Glutamatergic neuron (in vitro differentiated cells): ENCODE results near the gene PICK1. TPM values are rescaled to one million over a fixed set of nuclear protein-coding genes. Genes with fewer than 3 reads are reported as not detected.

Experiments used
- DNase-seq: peaks from one replicate; pipeline ENCODE4 v3.0.0; 2022
- H3K27ac Mint-ChIP-seq: one replicate; pipeline ENCODE4 v1.8.0; 2020; ENCODE audit warnings: mild to moderate bottlenecking, mixed read lengths, inconsistent platforms; ENCODE audit not compliant: unreplicated experiment
- H3K27me3 Mint-ChIP-seq: one replicate; pipeline ENCODE4 v1.8.0; 2020; ENCODE audit warnings: mild to moderate bottlenecking, moderate library complexity, mixed read lengths, inconsistent platforms; ENCODE audit not compliant: unreplicated experiment
- H3K36me3 Mint-ChIP-seq: one replicate; pipeline ENCODE4 v1.8.0; 2020; ENCODE audit warnings: mild to moderate bottlenecking, mixed read lengths, inconsistent platforms; ENCODE audit not compliant: unreplicated experiment
- H3K4me1 Mint-ChIP-seq: one replicate; pipeline ENCODE4 v1.8.0; 2020; ENCODE audit warnings: mild to moderate bottlenecking, low read depth, mixed read lengths, inconsistent platforms; ENCODE audit not compliant: unreplicated experiment
- H3K4me3 Mint-ChIP-seq: one replicate; pipeline ENCODE4 v1.8.0; 2020; ENCODE audit warnings: mild to moderate bottlenecking, mixed read lengths, inconsistent platforms; ENCODE audit not compliant: unreplicated experiment
- H3K9me3 Mint-ChIP-seq: one replicate; pipeline ENCODE4 v1.8.0; 2020; ENCODE audit warnings: mild to moderate bottlenecking, moderate library complexity, mixed read lengths, inconsistent platforms; ENCODE audit not compliant: unreplicated experiment
- CTCF ChIP-seq: fragments of 200-600 bp; sonication (generic); IDR thresholded peaks from one replicate; pipeline ENCODE4 v1.5.0; 2021; ENCODE audit not compliant: partially characterized antibody, unreplicated experiment
- total RNA-seq: library from RNA; stranded (reverse); fragmentation: NEBNext Ultra II Directional; extraction: Animal tissue kit (Norgen Biotek cat#: 25700); gene quantifications from one replicate; pipeline ENCODE4 v1.2.1, GENCODE V29; 2021; ENCODE audit not compliant: unreplicated experiment

The PICK1 gene
- total RNA-seq, 1 donor from 2014 or later = 44.8 TPM

- no peaks in the 10 kb centered on the region for H3K4me1 Mint-ChIP-seq
- H3K27ac Mint-ChIP-seq = no peak overlapping the region
- DNase-seq = no peak
- H3K36me3 Mint-ChIP-seq = no peaks in the 10 kb centered on the region
- no peak overlapping the region for H3K4me3 Mint-ChIP-seq
- peaks cover 3% of the 10 kb centered on the region for H3K27me3 Mint-ChIP-seq
- peaks cover 3% of the 10 kb centered on the region for H3K9me3 Mint-ChIP-seq
- TF ChIP-seq CTCF = no peak
Observed at GRCh38 chr22:38046070-38046748, 11.0 kb upstream of the PICK1 start.

- Mint-ChIP-seq H3K27ac (no peak overlapping the region), H3K27me3 (no peaks in the 10 kb centered on the region), H3K9me3 (no peaks in the 10 kb centered on the region), H3K36me3 (no peaks in the 10 kb centered on the region), H3K4me3 (no peak overlapping the region), H3K4me1 (peaks cover 3% of the 10 kb centered on the region)
- DNase-seq = no peak
- no peak for TF ChIP-seq CTCF
Observed at GRCh38 chr22:38049812-38050619, 7.2 kb upstream of the PICK1 start.

GRCh38 chr22:38050720-38051119 is 6.5 kb upstream of the PICK1 start:
- H3K4me1 Mint-ChIP-seq = peaks cover 3% of the 10 kb centered on the region

GRCh38 chr22:38051261-38051660 is 5.9 kb upstream of the PICK1 start:
- peaks cover 3% of the 10 kb centered on the region for H3K4me1 Mint-ChIP-seq
- TF ChIP-seq CTCF = no peak
- no peak overlapping the region for H3K4me3 Mint-ChIP-seq
- no peaks in the 10 kb centered on the region for H3K36me3 Mint-ChIP-seq
- DNase-seq = no peak
- no peaks in the 10 kb centered on the region for H3K27me3 Mint-ChIP-seq
- no peak overlapping the region for H3K27ac Mint-ChIP-seq
- no peaks in the 10 kb centered on the region for H3K9me3 Mint-ChIP-seq

More at GRCh38 chr22:38050720-38051119, 6.5 kb upstream of the PICK1 start:
- H3K27me3 Mint-ChIP-seq = no peaks in the 10 kb centered on the region
- H3K9me3 Mint-ChIP-seq = no peaks in the 10 kb centered on the region
- H3K36me3 Mint-ChIP-seq = no peaks in the 10 kb centered on the region
- no peak for TF ChIP-seq CTCF
- no peak overlapping the region for H3K27ac Mint-ChIP-seq
- no peak overlapping the region for H3K4me3 Mint-ChIP-seq
- no peak for DNase-seq
